ENCODE measurements around the gene MAP2K4.
"Not testable (repeated sequence)": the region's sequence is repeated elsewhere in the genome, so short reads cannot be mapped to it uniquely, and the experiment has no call there.

MAP2K4 gene

GRCh38 chr17:12127177-12127576 lies 106.5 kb downstream of the MAP2K4 start:
- H3K27me3 ChIP-seq (ENCODE audit: insufficient read depth, low read length), result no peaks in the 10 kb centered on the region
- H3K4me1 ChIP-seq (ENCODE audit: insufficient read depth, low read length), result peaks cover 6% of the 10 kb centered on the region; the same call in 1 of the 2 replicates
- peaks cover 70% of the 10 kb centered on the region for H3K36me3 ChIP-seq (ENCODE audit: insufficient read depth, low read depth, low read length)
- no peak overlapping the region for H3K27ac ChIP-seq (ENCODE audit: low read length)
- no peak overlapping the region for H3K9ac ChIP-seq (ENCODE audit: low read depth, low read length)
- no peak overlapping the region for H3K4me3 ChIP-seq (ENCODE audit: low read length)
- H3K9me3 ChIP-seq (ENCODE audit: insufficient read depth, low read depth, low read length), result no peaks in the 10 kb centered on the region

GRCh38 chr17:12127667-12128066 lies 107.0 kb downstream of the MAP2K4 start:
- peaks cover 72% of the 10 kb centered on the region for H3K36me3 ChIP-seq (ENCODE audit: insufficient read depth, low read depth, low read length)
- no peak overlapping the region for H3K9ac ChIP-seq (ENCODE audit: low read depth, low read length)

GRCh38 chr17:12128946-12129345 lies 108.3 kb downstream of the MAP2K4 start:
- no peaks in the 10 kb centered on the region for H3K27me3 ChIP-seq (ENCODE audit: insufficient read depth, low read length)
- no peaks in the 10 kb centered on the region for H3K4me1 ChIP-seq (ENCODE audit: insufficient read depth, low read length)
- H3K4me3 ChIP-seq (ENCODE audit: low read length), result no peak overlapping the region
- no peak overlapping the region for H3K9ac ChIP-seq (ENCODE audit: low read depth, low read length)
- H3K9me3 ChIP-seq (ENCODE audit: insufficient read depth, low read depth, low read length), result no peaks in the 10 kb centered on the region
- peaks cover 75% of the 10 kb centered on the region for H3K36me3 ChIP-seq (ENCODE audit: insufficient read depth, low read depth, low read length)
- H3K27ac ChIP-seq (ENCODE audit: low read length), result no peak overlapping the region

More at GRCh38 chr17:12127667-12128066, 107.0 kb downstream of the MAP2K4 start:
- Histone ChIP-seq H3K27ac (ENCODE audit: low read length) (no peak overlapping the region), H3K4me1 (ENCODE audit: insufficient read depth, low read length) (peaks cover 2% of the 10 kb centered on the region; the same call in 1 of the 2 replicates), H3K9me3 (ENCODE audit: insufficient read depth, low read depth, low read length) (no peaks in the 10 kb centered on the region), H3K27me3 (ENCODE audit: insufficient read depth, low read length) (no peaks in the 10 kb centered on the region), H3K4me3 (ENCODE audit: low read length) (no peak overlapping the region)

GRCh38 chr17:12133183-12133582 lies 112.5 kb downstream of the MAP2K4 start:
- Histone ChIP-seq H3K9me3 (ENCODE audit: insufficient read depth, low read depth, low read length) (peaks cover 6% of the 10 kb centered on the region; the same call in 1 of the 2 replicates), H3K27me3 (ENCODE audit: insufficient read depth, low read length) (no peaks in the 10 kb centered on the region), H3K36me3 (ENCODE audit: insufficient read depth, low read depth, low read length) (peaks cover 63% of the 10 kb centered on the region), H3K9ac (ENCODE audit: low read depth, low read length) (no peak overlapping the region), H3K4me1 (ENCODE audit: insufficient read depth, low read length) (no peaks in the 10 kb centered on the region), H3K27ac (ENCODE audit: low read length) (no peak overlapping the region), H3K4me3 (ENCODE audit: low read length) (no peak overlapping the region)

GRCh38 chr17:12134101-12134500 lies 113.4 kb downstream of the MAP2K4 start:
- Histone ChIP-seq H3K36me3 (ENCODE audit: insufficient read depth, low read depth, low read length) (peaks cover 54% of the 10 kb centered on the region), H3K27me3 (ENCODE audit: insufficient read depth, low read length) (no peaks in the 10 kb centered on the region), H3K27ac (ENCODE audit: low read length) (no peak overlapping the region), H3K4me1 (ENCODE audit: insufficient read depth, low read length) (no peaks in the 10 kb centered on the region), H3K9me3 (ENCODE audit: insufficient read depth, low read depth, low read length) (peaks cover 6% of the 10 kb centered on the region; the same call in 1 of the 2 replicates), H3K9ac (ENCODE audit: low read depth, low read length) (no peak overlapping the region), H3K4me3 (ENCODE audit: low read length) (no peak overlapping the region)

- no peak overlapping the region for H3K4me3 ChIP-seq (ENCODE audit: low read length)
- no peaks in the 10 kb centered on the region for H3K27me3 ChIP-seq (ENCODE audit: insufficient read depth, low read length)
- peaks cover 6% of the 10 kb centered on the region; the same call in 1 of the 2 replicates for H3K9me3 ChIP-seq (ENCODE audit: insufficient read depth, low read depth, low read length)
- no peak overlapping the region for H3K9ac ChIP-seq (ENCODE audit: low read depth, low read length)
- peaks cover 49% of the 10 kb centered on the region for H3K36me3 ChIP-seq (ENCODE audit: insufficient read depth, low read depth, low read length)
- H3K4me1 ChIP-seq (ENCODE audit: insufficient read depth, low read length), result no peaks in the 10 kb centered on the region
- no peak overlapping the region for H3K27ac ChIP-seq (ENCODE audit: low read length)
Observed at GRCh38 chr17:12134587-12134986, 113.9 kb downstream of the MAP2K4 start.

GRCh38 chr17:12136243-12136642 lies 115.6 kb downstream of the MAP2K4 start:
- Histone ChIP-seq H3K27ac (ENCODE audit: low read length) (no peak overlapping the region), H3K36me3 (ENCODE audit: insufficient read depth, low read depth, low read length) (peaks cover 45% of the 10 kb centered on the region), H3K4me3 (ENCODE audit: low read length) (no peak overlapping the region), H3K9me3 (ENCODE audit: insufficient read depth, low read depth, low read length) (peaks cover 6% of the 10 kb centered on the region; the same call in 1 of the 2 replicates), H3K4me1 (ENCODE audit: insufficient read depth, low read length) (no peaks in the 10 kb centered on the region), H3K9ac (ENCODE audit: low read depth, low read length) (no peak overlapping the region), H3K27me3 (ENCODE audit: insufficient read depth, low read length) (no peaks in the 10 kb centered on the region)

GRCh38 chr17:12136646-12137045 lies 116.0 kb downstream of the MAP2K4 start:
- Histone ChIP-seq H3K4me1 (ENCODE audit: insufficient read depth, low read length) (no peaks in the 10 kb centered on the region), H3K36me3 (ENCODE audit: insufficient read depth, low read depth, low read length) (peaks cover 46% of the 10 kb centered on the region), H3K4me3 (ENCODE audit: low read length) (no peak overlapping the region), H3K9ac (ENCODE audit: low read depth, low read length) (no peak overlapping the region), H3K27me3 (ENCODE audit: insufficient read depth, low read length) (no peaks in the 10 kb centered on the region), H3K9me3 (ENCODE audit: insufficient read depth, low read depth, low read length) (peaks cover 6% of the 10 kb centered on the region; the same call in 1 of the 2 replicates), H3K27ac (ENCODE audit: low read length) (no peak overlapping the region)

GRCh38 chr17:12137859-12138258 lies 117.2 kb downstream of the MAP2K4 start:
- Histone ChIP-seq H3K9ac (ENCODE audit: low read depth, low read length) (no peak overlapping the region), H3K36me3 (ENCODE audit: insufficient read depth, low read depth, low read length) (peaks cover 50% of the 10 kb centered on the region), H3K27me3 (ENCODE audit: insufficient read depth, low read length) (no peaks in the 10 kb centered on the region), H3K9me3 (ENCODE audit: insufficient read depth, low read depth, low read length) (peaks cover 6% of the 10 kb centered on the region; the same call in 1 of the 2 replicates), H3K4me3 (ENCODE audit: low read length) (no peak overlapping the region), H3K4me1 (ENCODE audit: insufficient read depth, low read length) (no peaks in the 10 kb centered on the region), H3K27ac (ENCODE audit: low read length) (no peak overlapping the region)

GRCh38 chr17:12140685-12141084 lies 120.0 kb downstream of the MAP2K4 start:
- H3K36me3 ChIP-seq (ENCODE audit: insufficient read depth, low read depth, low read length), result peaks cover 59% of the 10 kb centered on the region
- H3K9ac ChIP-seq (ENCODE audit: low read depth, low read length), result no peak overlapping the region
- no peak overlapping the region for H3K27ac ChIP-seq (ENCODE audit: low read length)
- no peaks in the 10 kb centered on the region for H3K27me3 ChIP-seq (ENCODE audit: insufficient read depth, low read length)
- no peak overlapping the region for H3K4me3 ChIP-seq (ENCODE audit: low read length)
- H3K4me1 ChIP-seq (ENCODE audit: insufficient read depth, low read length), result no peaks in the 10 kb centered on the region
- H3K9me3 ChIP-seq (ENCODE audit: insufficient read depth, low read depth, low read length), result peaks cover 6% of the 10 kb centered on the region; the same call in 1 of the 2 replicates

GRCh38 chr17:12162187-12162586 lies 141.5 kb downstream of the MAP2K4 start:
- peaks cover 14% of the 10 kb centered on the region for H3K9me3 ChIP-seq (ENCODE audit: insufficient read depth, low read depth, low read length)

GRCh38 chr17:12164085-12164484 lies 143.4 kb downstream of the MAP2K4 start:
- H3K36me3 ChIP-seq (ENCODE audit: insufficient read depth, low read depth, low read length), result no peaks in the 10 kb centered on the region
- no peak overlapping the region for H3K9ac ChIP-seq (ENCODE audit: low read depth, low read length)
- H3K4me3 ChIP-seq (ENCODE audit: low read length), result no peak overlapping the region

More at GRCh38 chr17:12162187-12162586, 141.5 kb downstream of the MAP2K4 start:
- H3K27ac ChIP-seq (ENCODE audit: low read length); H3K4me1 ChIP-seq (ENCODE audit: insufficient read depth, low read length); H3K9ac ChIP-seq (ENCODE audit: low read depth, low read length); H3K4me3 ChIP-seq (ENCODE audit: low read length); H3K27me3 ChIP-seq (ENCODE audit: insufficient read depth, low read length); H3K36me3 ChIP-seq (ENCODE audit: insufficient read depth, low read depth, low read length): not testable (repeated sequence)

More at GRCh38 chr17:12164085-12164484, 143.4 kb downstream of the MAP2K4 start:
- Histone ChIP-seq H3K4me1 (ENCODE audit: insufficient read depth, low read length) (no peaks in the 10 kb centered on the region), H3K27ac (ENCODE audit: low read length) (no peak overlapping the region), H3K27me3 (ENCODE audit: insufficient read depth, low read length) (no peaks in the 10 kb centered on the region), H3K9me3 (ENCODE audit: insufficient read depth, low read depth, low read length) (peaks cover 14% of the 10 kb centered on the region)

Data from iPS-20b (cell line).